HFFc6 (cell line): ENCODE results near the gene CYBC1. TPM values are rescaled to one million over a fixed set of nuclear protein-coding genes. Genes with fewer than 3 reads are reported as not detected.

ENCODE experiments used
- DNase-seq: peaks from one replicate; pipeline ENCODE4 v3.0.0-alpha.2; 2018
- H3K27ac Mint-ChIP-seq: 2 replicates; pipeline ENCODE4 v1.8.0; 2020; ENCODE audit warnings: mild to moderate bottlenecking, mixed read lengths
- H3K27me3 Mint-ChIP-seq: 2 replicates; pipeline ENCODE4 v1.8.0; 2021; ENCODE audit warnings: mild to moderate bottlenecking, moderate library complexity, mixed read lengths; ENCODE audit not compliant: insufficient read depth
- H3K36me3 Mint-ChIP-seq: 2 replicates; pipeline ENCODE4 v1.8.0; 2021; ENCODE audit warnings: low read depth, mixed read lengths
- H3K4me1 Mint-ChIP-seq: 2 replicates; pipeline ENCODE4 v1.8.0; 2020; ENCODE audit warnings: low read depth, mixed read lengths
- H3K4me3 Mint-ChIP-seq: 2 replicates; pipeline ENCODE4 v1.8.0; 2020; ENCODE audit warnings: mild to moderate bottlenecking, moderate library complexity, mixed read lengths
- H3K9me3 Mint-ChIP-seq: 2 replicates; pipeline ENCODE4 v1.8.0; 2020; ENCODE audit warnings: mild to moderate bottlenecking, mixed read lengths
- total RNA-seq, 6 experiments: library from RNA; stranded (reverse); fragmentation: NEBNext Ultra II Directional; extraction: Animal tissue kit (Norgen Biotek cat#: 25700); gene quantifications; 2 replicates in 1 of 6; 3 replicates in 5 of 6; pipeline ENCODE4 v1.2.3, GENCODE V29; 2021
- TF ChIP-seq, protein P1 (sequence below): fragments of 200-600 bp; sonication (generic); IDR thresholded peaks from 2 replicates; pipeline ENCODE4 v1.5.0; 2021; ENCODE audit warnings: antibody characterized with exemption, mild to moderate bottlenecking

CYBC1 gene
- total RNA-seq, 6 experiments from 2014 or later: 47.4 to 60.5 (median 48.7) TPM

DNA sequence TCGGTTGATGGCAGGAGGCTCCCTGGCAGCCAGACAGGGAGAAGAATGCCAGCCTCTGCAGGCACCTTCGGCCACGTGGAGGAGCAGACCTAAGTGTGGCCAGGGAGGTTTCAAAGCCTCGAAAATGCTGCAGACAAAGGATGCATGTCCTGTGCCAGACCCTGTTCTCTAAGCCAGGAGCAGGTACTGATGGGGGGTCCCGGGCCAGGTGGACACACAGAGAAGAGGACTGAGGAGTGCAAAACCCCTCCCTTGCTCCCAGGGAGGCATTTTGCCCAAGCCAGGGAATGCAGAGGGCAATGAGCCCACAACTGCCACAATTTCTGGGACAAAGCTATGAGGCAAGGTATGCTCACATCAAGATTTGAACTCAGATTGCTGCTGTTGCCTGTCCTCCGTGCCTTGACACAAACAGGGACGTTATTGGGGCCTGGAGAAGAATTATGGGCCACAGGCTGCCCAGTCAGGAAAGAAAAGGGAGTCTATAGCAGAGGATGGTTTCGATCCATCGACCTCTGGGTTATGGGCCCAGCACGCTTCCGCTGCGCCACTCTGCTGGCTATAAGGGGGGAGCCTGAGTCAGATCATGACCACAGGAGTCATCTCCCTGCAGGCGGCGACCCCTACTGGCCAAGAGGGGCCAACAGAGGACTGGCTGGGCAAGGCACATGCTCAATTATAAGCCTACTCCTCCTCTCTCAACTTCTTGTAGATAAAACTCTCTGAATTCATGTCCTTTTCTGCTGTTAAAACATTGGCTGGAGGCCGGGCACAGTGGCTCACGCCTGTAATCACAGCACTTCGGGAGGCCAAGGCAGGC, 43.9 kb upstream of the CYBC1 start:
- peak overlapping the region; percentile 51 for H3K4me3 Mint-ChIP-seq
- TF ChIP-seq, protein P1, sequence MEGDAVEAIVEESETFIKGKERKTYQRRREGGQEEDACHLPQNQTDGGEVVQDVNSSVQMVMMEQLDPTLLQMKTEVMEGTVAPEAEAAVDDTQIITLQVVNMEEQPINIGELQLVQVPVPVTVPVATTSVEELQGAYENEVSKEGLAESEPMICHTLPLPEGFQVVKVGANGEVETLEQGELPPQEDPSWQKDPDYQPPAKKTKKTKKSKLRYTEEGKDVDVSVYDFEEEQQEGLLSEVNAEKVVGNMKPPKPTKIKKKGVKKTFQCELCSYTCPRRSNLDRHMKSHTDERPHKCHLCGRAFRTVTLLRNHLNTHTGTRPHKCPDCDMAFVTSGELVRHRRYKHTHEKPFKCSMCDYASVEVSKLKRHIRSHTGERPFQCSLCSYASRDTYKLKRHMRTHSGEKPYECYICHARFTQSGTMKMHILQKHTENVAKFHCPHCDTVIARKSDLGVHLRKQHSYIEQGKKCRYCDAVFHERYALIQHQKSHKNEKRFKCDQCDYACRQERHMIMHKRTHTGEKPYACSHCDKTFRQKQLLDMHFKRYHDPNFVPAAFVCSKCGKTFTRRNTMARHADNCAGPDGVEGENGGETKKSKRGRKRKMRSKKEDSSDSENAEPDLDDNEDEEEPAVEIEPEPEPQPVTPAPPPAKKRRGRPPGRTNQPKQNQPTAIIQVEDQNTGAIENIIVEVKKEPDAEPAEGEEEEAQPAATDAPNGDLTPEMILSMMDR: peak; percentile 98
- H3K27me3 Mint-ChIP-seq: peaks cover 10% of the 10 kb centered on the region
- no peaks in the 10 kb centered on the region for H3K9me3 Mint-ChIP-seq
- H3K36me3 Mint-ChIP-seq: no peaks in the 10 kb centered on the region; the same call in 1 of the 2 replicates
- DNase-seq: peak; percentile 99
- H3K4me1 Mint-ChIP-seq: peaks cover 39% of the 10 kb centered on the region
- peak overlapping the region; percentile 80 for H3K27ac Mint-ChIP-seq

DNA sequence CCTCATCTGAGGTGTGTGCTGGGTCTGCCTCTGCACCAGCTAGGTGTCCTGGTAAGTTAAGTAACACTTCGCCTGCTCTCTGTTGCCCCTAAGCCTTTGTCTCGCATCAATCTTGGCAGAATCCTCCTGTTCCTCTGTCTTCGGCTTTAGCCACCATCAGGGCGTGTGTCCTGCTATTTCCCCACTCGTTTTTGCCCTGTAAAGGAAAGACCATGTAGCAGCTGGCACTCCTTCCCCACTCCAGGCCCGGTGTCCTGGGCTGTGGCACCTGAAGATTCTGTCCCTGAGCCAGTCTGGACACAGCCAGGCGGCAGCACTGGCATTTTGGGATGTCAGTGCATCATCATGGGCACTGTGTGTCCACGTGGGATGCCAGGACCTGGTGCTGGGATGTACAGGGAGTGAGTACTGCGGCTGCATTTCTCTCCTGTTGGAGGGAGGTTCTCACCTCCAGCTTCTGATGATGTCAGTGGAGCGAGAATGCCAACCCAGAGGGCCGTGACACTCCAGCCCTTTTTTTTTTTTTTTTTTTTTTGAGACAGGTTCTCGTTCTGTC, 42.8 kb upstream of the CYBC1 start:
- DNase-seq: peak; percentile 10
- H3K9me3 Mint-ChIP-seq: no peaks in the 10 kb centered on the region

DNA sequence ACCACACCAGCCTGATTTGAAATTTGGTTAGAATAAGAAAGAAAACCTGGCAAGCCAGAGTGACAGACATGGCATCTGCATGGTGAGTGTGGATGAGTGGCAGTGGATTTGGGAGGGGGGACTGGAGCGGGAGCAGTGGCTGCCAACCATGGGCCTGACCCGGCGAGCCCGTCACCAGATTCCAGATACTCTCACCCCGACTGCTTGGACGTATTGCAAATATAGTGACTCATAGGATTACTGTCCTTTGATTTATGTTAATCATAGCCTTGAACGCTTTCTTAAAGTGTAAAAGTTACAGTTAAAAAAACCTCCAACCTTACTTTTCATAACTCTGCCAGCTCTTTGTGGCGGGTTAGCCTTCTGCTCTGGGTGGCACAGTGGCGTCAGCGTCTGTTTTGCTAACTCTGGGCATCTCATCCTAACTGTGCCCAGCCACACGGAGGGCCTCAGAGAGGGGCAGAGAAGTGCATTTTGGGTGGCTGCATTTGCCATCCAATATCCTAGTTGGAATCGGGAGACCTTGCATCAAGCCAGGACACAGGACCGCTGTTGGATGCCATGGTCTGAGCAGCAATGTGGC, 42.2 kb upstream of the CYBC1 start:
- Mint-ChIP-seq H3K4me1 (peaks cover 35% of the 10 kb centered on the region), H3K9me3 (no peaks in the 10 kb centered on the region), H3K36me3 (no peaks in the 10 kb centered on the region; the same call in 1 of the 2 replicates), H3K27ac (peak overlapping the region; percentile 73), H3K27me3 (peaks cover 10% of the 10 kb centered on the region), H3K4me3 (0 out of 2 replicates have a peak overlapping the region, but pooled peaks have one; percentile 6)
- TF ChIP-seq, protein P1: no peak
- DNase-seq: peak; percentile 66

More for the DNA sequence above, 42.8 kb upstream of the CYBC1 start:
- Mint-ChIP-seq H3K36me3 (no peaks in the 10 kb centered on the region; the same call in 1 of the 2 replicates), H3K27ac (peak overlapping the region; percentile 73), H3K4me1 (peaks cover 40% of the 10 kb centered on the region), H3K4me3 (peak overlapping the region; percentile 13; the same call in 1 of the 2 replicates), H3K27me3 (peaks cover 10% of the 10 kb centered on the region)
- TF ChIP-seq, protein P1: no peak

DNA sequence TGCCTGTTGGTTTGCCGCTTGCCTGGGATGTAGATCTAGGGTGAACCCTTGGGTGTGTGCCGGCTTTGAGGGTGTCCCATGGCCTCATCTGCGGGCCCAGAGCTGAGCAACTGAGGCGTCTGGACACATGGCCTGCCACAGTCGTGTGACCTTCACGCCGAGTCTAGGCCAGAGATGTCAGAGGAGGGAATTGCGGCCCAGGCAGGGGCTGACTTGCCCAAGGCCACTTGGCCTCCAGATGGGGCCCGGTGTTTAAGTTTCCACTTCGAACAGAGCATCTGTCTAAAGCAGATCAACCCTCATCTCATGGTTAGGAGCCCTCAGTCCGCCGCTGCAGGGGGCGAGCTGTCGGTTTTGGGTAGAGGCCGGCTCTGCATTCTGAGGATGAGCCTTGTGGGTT, 41.0 kb upstream of the CYBC1 start:
- H3K27ac Mint-ChIP-seq: no peak overlapping the region
- no peaks in the 10 kb centered on the region; the same call in none of the 2 replicates for H3K36me3 Mint-ChIP-seq
- no peaks in the 10 kb centered on the region for H3K9me3 Mint-ChIP-seq
- TF ChIP-seq, protein P1: no peak
- H3K4me1 Mint-ChIP-seq: peaks cover 32% of the 10 kb centered on the region
- peaks cover 10% of the 10 kb centered on the region for H3K27me3 Mint-ChIP-seq
- no peak overlapping the region for H3K4me3 Mint-ChIP-seq
- no peak for DNase-seq

DNA sequence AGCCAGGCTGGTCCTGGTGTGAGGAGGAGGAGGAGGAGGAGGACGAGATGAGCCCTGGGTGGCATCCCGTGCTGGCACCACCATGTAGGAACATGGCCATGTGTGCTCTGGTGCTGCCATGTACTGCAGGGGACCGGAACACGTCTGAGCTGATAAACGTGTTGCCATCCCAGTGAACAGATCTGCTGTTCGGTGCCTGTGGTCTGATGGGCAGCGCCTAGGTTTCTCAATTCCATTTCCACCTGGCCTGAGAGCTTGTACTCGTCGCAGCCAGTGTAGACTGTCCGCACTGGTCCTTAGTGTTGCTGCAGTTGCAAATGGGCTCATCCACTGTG, 40.6 kb upstream of the CYBC1 start:
- Mint-ChIP-seq H3K27me3 (peaks cover 10% of the 10 kb centered on the region), H3K27ac (no peak overlapping the region), H3K4me3 (no peak overlapping the region), H3K36me3 (no peaks in the 10 kb centered on the region; the same call in none of the 2 replicates), H3K4me1 (peaks cover 32% of the 10 kb centered on the region), H3K9me3 (no peaks in the 10 kb centered on the region)
- TF ChIP-seq, protein P1: no peak
- DNase-seq: no peak
